AG09309 (cell line): ENCODE measurements around the gene SLC6A13.

Source experiments
- DNase-seq: peaks from one replicate; pipeline ENCODE4 v3.0.0-alpha.2; 2010; ENCODE audit warnings: low read depth
- H3K4me3 ChIP-seq: 2 replicates; pipeline ENCODE4 v1.5.1; 2011; ENCODE audit warnings: mild to moderate bottlenecking, low read depth, low read length, moderate library complexity; ENCODE audit not compliant: control insufficient read depth
- CTCF ChIP-seq: IDR thresholded peaks from 2 replicates; pipeline ENCODE4 v1.5.1; 2011; ENCODE audit warnings: mild to moderate bottlenecking, low read depth, low read length, inconsistent platforms; ENCODE audit not compliant: insufficient read depth, control insufficient read depth; ENCODE audit errors: missing control alignments

Gene SLC6A13

GRCh38 chr12:171743-172676, 90.6 kb downstream of the SLC6A13 start:
- no peak overlapping the region for H3K4me3 ChIP-seq
- no peak for TF ChIP-seq CTCF
- no peak for DNase-seq

- TF ChIP-seq CTCF: no peak
- DNase-seq: no peak
- H3K4me3 ChIP-seq: no peak overlapping the region
These were observed 91.4 kb downstream of the SLC6A13 start for GRCh38 chr12:171276-171675.
